ENCODE results near the gene STX8.

STX8 gene

DNA sequence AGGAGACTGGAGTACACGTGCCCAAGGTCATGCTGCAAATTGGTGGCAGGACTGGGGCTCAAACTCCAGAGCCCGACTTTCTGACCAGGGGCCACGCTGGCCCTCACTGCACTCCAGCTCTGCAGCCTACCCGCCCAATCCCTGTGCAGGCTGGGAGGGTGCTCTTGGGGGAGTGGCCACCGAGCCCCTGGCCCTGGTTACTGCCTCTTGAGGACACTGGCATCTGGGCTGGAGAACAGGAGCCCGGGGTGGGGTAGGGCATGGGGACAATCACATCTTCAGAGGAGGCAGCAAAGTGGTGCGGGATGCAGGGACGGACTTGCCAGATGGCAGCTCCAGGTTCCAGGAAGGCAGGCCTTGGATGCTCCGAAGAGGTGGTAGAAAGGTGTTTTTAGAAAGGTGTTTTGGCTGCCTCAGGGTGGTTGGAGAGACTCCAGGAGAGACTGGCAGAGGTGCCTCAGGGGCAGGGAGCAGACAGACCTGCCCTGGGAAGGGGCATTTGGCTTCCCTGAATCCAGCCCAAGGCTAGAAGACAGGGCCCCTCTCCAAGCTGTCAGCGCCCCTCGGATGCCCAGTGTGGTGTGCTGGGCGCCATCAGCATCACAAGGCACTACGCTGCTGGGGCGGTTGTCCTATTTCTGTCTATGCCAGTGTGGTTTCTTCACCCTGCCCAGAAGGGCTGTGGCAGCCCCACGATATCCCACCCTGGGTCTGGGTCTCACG is 333.7 kb downstream of the STX8 start:
- H3K27ac ChIP-seq (ENCODE audit: low read depth, low read length, severe bottlenecking) = no peak overlapping the region
- no peaks in the 10 kb centered on the region for H3K36me3 ChIP-seq (ENCODE audit: control insufficient read depth, insufficient read depth, low read length)
- peaks cover 10% of the 10 kb centered on the region for H3K4me1 ChIP-seq (ENCODE audit: control insufficient read depth, insufficient read depth, low read length, poor library complexity, severe bottlenecking)
- H3K9me3 ChIP-seq (ENCODE audit: control insufficient read depth, low read length) = no peaks in the 10 kb centered on the region
- 92 to 94% methylated on average over 13 of the region's 16 CpGs for WGBS, 2 experiments (ENCODE audit: insufficient coverage in 2 of 2)
- no peak overlapping the region for H3K4me3 ChIP-seq (ENCODE audit: extremely low read depth, insufficient read depth, low read length, poor library complexity, severe bottlenecking)

DNA sequence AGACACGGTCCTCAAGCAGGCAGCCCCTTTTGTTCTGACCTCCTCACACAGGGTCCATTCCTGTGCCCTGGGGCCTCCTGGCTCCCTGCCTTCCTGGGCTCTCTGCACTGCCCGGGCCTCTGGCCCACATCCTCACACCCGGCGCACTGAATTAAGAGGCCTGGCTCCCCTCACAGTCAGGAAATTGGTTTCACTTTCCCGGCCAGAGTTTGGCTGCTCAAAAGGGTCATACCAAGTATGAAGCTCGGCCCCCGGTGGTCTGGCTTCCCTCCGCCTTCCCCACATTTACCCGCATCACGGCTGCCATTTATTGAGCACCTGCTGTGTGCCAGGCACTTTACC is 334.3 kb downstream of the STX8 start:
- Histone ChIP-seq H3K4me3 (ENCODE audit: extremely low read depth, insufficient read depth, low read length, poor library complexity, severe bottlenecking) (no peak overlapping the region), H3K36me3 (ENCODE audit: control insufficient read depth, insufficient read depth, low read length) (no peaks in the 10 kb centered on the region), H3K27ac (ENCODE audit: low read depth, low read length, severe bottlenecking) (peak overlapping the region; percentile 23), H3K4me1 (ENCODE audit: control insufficient read depth, insufficient read depth, low read length, poor library complexity, severe bottlenecking) (peaks cover 10% of the 10 kb centered on the region), H3K9me3 (ENCODE audit: control insufficient read depth, low read length) (no peaks in the 10 kb centered on the region)
- 82 to 89% methylated on average over 9 to 10 of the region's 10 CpGs for WGBS, 2 experiments (ENCODE audit: insufficient coverage in 2 of 2)

DNA sequence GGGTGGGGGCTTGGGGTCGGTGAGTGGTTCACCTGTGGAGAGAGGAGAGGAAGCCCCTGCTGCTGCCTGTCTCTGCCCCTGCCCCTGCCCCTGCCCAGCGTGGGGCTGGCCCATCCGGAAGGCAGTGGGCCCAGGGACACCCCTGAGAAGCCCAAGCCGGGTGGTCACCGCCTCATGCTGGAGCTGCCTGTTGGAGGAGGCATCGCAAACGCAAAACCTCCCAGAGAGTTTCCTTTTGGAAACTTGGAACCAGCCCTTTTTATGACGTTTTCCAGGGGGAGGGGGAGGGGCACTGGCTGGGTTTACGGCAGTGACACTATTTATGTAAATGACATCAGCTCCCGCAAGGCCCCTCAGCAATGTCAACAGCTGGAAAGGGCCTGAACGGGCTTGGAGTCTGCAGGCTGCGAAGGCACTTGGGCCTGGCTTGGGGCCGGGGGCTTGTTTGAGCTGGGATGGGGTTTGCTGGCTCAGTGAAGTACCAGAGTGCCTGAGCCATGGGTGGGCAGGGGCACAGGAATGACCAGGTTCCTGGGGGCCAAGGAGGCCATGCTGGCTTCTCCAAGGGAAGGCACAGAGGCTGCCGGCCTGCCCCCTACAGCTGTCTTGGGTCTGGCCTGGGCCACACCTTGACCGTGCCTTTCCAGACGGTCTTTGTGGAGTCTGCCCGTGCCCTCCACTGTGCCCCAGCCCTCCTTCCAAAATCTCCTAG is 334.8 kb downstream of the STX8 start:
- Histone ChIP-seq H3K4me1 (ENCODE audit: control insufficient read depth, insufficient read depth, low read length, poor library complexity, severe bottlenecking) (peaks cover 10% of the 10 kb centered on the region), H3K9me3 (ENCODE audit: control insufficient read depth, low read length) (no peaks in the 10 kb centered on the region), H3K36me3 (ENCODE audit: control insufficient read depth, insufficient read depth, low read length) (no peaks in the 10 kb centered on the region), H3K27ac (ENCODE audit: low read depth, low read length, severe bottlenecking) (peak overlapping the region; percentile 67), H3K4me3 (ENCODE audit: extremely low read depth, insufficient read depth, low read length, poor library complexity, severe bottlenecking) (peak overlapping the region; percentile 33)
- WGBS, 2 experiments (ENCODE audit: insufficient coverage in 2 of 2) = 26 to 33% methylated on average over 16 to 17 of the region's 17 CpGs

DNA sequence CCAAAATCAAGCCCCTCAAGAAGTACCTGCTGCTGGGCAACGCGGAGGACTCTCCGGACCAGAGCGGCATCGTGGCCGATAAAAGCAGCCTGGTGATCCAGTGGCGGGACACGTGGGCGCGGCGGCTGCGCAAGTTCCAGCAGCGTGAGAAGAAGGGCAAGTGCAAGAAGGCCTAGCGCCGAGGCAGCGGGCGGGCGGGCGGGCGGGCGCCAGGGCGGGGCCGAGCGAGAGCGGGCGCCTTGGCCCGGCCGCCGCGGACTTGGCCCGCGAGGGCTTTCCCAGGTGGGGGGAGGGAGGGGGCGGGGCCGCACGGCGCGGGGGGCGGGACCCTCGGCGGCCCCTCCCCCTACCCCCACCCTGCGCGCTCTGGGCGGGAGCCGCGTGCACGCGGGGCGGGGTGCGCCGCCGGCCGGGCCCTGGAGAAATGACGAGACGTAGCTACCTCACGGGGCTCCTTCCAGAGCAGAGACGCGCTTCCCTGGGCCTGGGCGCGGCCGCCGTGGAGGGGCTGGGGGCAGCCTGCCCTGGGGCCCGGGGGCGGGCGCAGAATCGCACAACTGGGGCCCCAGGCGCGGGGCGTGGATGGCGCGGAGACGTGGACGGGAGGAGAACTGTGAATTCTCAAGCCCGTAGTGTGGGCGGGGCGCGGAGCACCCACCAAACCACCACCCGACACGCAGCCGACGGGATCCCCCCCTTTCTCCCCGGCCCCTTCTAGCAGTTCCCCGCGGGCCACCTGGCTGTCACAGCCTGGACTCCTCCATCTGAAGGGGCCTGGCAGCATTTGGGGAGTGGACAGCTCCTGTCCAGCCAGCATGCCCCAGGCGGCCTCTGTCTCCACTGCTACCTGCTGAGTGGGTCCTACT is 335.6 kb downstream of the STX8 start:
- H3K4me1 ChIP-seq (ENCODE audit: control insufficient read depth, insufficient read depth, low read length, poor library complexity, severe bottlenecking) = peaks cover 10% of the 10 kb centered on the region
- no peaks in the 10 kb centered on the region for H3K36me3 ChIP-seq (ENCODE audit: control insufficient read depth, insufficient read depth, low read length)
- peak overlapping the region; percentile 33 for H3K4me3 ChIP-seq (ENCODE audit: extremely low read depth, insufficient read depth, low read length, poor library complexity, severe bottlenecking)
- H3K9me3 ChIP-seq (ENCODE audit: control insufficient read depth, low read length) = no peaks in the 10 kb centered on the region
- H3K27ac ChIP-seq (ENCODE audit: low read depth, low read length, severe bottlenecking) = peak overlapping the region; percentile 67
- 7 to 10% methylated on average over 28 to 45 of the region's 84 CpGs for WGBS, 2 experiments (ENCODE audit: insufficient coverage in 2 of 2)

DNA sequence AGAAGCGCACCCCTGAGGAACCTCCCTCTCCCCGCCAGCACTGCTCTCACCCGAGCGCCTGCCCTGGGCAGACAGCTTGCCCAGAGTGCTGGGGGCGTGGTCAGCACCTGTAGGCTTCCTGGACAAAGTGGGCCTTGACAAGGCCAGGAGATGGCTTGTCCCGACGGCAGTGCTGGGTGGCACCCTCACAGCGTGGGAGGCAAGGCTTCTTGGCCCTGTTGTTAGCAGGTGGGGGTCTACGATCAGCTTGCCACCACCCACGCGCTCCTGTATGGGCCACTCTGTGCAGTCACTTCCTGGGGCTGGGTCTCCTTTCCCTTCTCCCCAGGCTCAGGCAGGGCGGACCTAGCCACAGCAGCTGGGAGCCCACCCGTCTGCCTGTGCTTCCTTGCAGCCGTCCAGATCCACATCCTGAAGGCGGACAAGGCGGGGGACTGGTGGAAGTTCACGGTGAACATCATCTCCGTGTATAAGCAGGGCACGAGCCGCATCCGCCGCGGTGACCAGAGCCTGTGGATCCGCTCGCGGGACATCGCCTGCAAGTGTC is 336.3 kb downstream of the STX8 start:
- H3K36me3 ChIP-seq (ENCODE audit: control insufficient read depth, insufficient read depth, low read length) = no peaks in the 10 kb centered on the region
- WGBS, 2 experiments (ENCODE audit: insufficient coverage in 2 of 2) = 46 to 51% methylated on average over 24 of the region's 27 CpGs
- H3K4me1 ChIP-seq (ENCODE audit: control insufficient read depth, insufficient read depth, low read length, poor library complexity, severe bottlenecking) = peaks cover 10% of the 10 kb centered on the region
- no peaks in the 10 kb centered on the region for H3K9me3 ChIP-seq (ENCODE audit: control insufficient read depth, low read length)
- no peak overlapping the region for H3K27ac ChIP-seq (ENCODE audit: low read depth, low read length, severe bottlenecking)
- peak overlapping the region; percentile 12 for H3K4me3 ChIP-seq (ENCODE audit: extremely low read depth, insufficient read depth, low read length, poor library complexity, severe bottlenecking)

DNA sequence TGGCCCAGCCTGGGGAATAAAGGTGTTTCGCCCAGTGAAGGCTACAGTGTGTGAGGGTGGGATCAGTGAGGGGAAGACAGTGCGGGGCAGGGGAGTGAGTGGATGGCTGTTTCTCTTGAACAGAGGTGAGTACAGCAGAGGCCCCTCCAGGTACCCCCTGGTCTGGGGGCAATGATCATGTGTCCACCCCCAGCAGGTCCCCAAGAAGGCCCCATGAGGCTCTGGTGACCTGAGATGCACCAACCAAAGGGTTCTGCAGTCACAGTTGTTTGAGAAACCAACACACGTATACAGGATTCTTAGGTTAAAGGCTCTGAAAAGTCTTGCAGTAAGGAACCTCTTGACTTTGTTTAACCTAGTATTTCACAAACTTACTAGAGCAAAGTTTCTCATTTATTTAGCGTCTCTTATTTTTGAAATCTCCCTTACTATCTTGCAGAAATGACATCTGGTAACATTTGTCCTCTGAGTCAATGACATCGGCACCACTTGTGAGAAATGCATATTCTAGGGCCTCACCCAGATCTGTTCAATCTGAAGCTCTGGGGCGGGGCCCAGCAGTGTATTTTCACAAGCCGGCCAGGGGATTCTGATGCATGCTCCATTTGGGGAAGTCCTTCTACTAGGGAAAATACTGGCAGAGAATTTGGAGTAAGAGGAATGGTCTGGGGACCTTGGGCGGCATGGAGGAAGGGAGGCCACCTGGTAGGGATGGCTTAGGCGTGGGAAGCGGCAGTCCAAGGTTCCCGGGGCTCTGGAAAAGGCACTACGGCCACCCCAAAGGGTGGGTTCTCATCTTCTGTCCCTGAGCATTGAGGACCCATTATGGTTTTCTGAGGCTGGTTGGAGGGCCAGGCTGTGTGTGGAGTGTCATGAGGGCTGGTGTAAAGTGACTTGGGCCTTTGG is 337.0 kb downstream of the STX8 start:
- no peaks in the 10 kb centered on the region for H3K36me3 ChIP-seq (ENCODE audit: control insufficient read depth, insufficient read depth, low read length)
- no peaks in the 10 kb centered on the region for H3K9me3 ChIP-seq (ENCODE audit: control insufficient read depth, low read length)
- H3K27ac ChIP-seq (ENCODE audit: low read depth, low read length, severe bottlenecking) = no peak overlapping the region
- H3K4me1 ChIP-seq (ENCODE audit: control insufficient read depth, insufficient read depth, low read length, poor library complexity, severe bottlenecking) = peaks cover 10% of the 10 kb centered on the region
- WGBS, 2 experiments (ENCODE audit: insufficient coverage in 2 of 2) = 88 to 94% methylated on average over 11 to 12 of the region's 12 CpGs
- no peak overlapping the region for H3K4me3 ChIP-seq (ENCODE audit: extremely low read depth, insufficient read depth, low read length, poor library complexity, severe bottlenecking)

DNA sequence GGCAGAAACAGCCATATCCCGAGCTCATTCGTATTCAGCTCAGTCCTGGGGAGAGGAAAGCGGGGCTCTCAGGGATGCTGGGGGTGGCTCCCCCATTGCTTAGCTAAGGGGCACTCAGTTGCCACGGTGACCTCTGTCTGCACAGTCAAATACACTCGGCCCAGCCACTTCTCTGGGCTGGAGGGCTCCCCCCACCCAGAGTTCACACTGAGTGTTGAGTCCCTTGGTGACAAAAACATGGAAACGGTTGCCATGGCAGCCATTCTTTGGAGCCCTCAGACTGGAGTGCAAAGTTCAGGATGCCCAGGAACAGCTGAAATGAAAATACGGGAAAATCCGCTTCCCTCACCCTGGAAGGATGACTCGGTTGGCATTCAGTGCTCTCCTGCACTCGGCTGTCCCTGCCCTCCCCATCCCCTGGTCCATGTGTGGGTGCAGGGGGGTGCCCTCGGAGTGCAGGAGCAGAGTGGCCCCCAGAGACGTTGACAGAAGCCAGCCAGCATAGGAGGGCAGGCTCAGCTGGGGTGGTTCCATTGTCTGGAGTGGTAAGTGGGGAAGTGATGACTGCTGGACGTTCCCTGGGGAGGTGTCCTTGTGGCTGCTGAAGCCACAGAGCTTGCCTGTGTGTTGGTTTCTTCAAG is 337.8 kb downstream of the STX8 start:
- H3K9me3 ChIP-seq (ENCODE audit: control insufficient read depth, low read length) = no peaks in the 10 kb centered on the region
- 83 to 93% methylated on average over 10 to 11 of the region's 13 CpGs for WGBS, 2 experiments (ENCODE audit: insufficient coverage in 2 of 2)
- H3K4me1 ChIP-seq (ENCODE audit: control insufficient read depth, insufficient read depth, low read length, poor library complexity, severe bottlenecking) = peaks cover 10% of the 10 kb centered on the region
- H3K27ac ChIP-seq (ENCODE audit: low read depth, low read length, severe bottlenecking) = no peak overlapping the region
- H3K4me3 ChIP-seq (ENCODE audit: extremely low read depth, insufficient read depth, low read length, poor library complexity, severe bottlenecking) = no peak overlapping the region
- no peaks in the 10 kb centered on the region for H3K36me3 ChIP-seq (ENCODE audit: control insufficient read depth, insufficient read depth, low read length)

DNA sequence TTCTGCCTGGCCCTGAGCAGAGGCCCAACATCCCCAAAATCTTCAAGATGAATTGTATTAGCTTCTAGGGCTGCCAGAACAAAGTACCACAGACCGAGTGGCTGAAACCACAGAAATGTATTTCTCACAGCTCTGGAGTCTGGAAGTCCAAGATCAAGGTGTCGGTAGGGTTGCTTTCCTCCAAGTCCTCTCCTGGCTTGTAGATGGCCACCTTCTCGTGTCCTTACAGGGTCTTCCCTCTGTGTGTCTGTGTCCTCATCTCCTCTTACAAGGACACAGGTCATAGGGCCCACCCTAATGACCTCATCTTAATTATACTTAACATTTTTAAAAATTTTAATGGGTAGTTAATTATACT is 338.6 kb downstream of the STX8 start:
- 91 to 94% methylated on average over 2 of the region's 3 CpGs for WGBS, 2 experiments (ENCODE audit: insufficient coverage in 2 of 2)
- Histone ChIP-seq H3K27ac (ENCODE audit: low read depth, low read length, severe bottlenecking) (no peak overlapping the region), H3K4me1 (ENCODE audit: control insufficient read depth, insufficient read depth, low read length, poor library complexity, severe bottlenecking) (peaks cover 10% of the 10 kb centered on the region), H3K36me3 (ENCODE audit: control insufficient read depth, insufficient read depth, low read length) (no peaks in the 10 kb centered on the region), H3K9me3 (ENCODE audit: control insufficient read depth, low read length) (no peaks in the 10 kb centered on the region), H3K4me3 (ENCODE audit: extremely low read depth, insufficient read depth, low read length, poor library complexity, severe bottlenecking) (no peak overlapping the region)

DNA sequence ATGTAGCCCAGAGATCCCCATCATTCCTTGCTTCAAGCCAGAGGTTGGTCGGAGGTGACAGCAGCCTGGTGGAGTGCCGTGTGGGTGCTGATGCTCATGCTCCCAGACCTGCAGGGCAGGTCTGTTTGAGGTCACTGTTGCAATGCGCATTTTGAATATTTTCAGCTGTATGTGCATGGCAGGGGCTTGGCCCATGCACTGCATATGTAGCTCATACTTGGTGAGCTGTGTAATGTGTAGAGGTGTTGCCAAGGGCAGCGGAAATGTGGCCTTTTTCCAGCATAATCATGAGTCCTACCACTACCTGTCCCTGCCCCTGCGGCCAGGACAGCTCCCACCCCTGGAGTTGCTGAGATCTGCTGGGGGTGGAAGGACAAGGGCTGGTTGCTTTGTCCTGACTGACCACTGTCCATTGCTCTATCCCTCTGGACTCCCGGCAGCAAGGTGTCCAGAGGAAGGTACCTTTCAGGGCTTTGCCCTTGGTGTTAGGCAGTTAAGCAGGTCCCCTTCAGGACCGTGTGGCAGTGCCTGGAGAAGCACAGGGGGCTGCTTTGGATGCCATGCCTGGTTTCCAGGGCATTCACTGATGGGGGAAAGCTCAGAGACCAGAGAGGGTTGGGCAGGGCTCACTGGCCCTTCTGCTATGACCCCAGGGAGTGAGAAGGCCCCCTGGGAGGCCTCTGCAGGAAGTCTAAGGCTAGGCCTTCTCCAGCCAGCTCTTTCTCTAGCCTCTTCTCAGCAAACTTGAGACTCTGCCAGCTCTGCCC is 339.2 kb downstream of the STX8 start:
- peaks cover 10% of the 10 kb centered on the region for H3K4me1 ChIP-seq (ENCODE audit: control insufficient read depth, insufficient read depth, low read length, poor library complexity, severe bottlenecking)
- no peak overlapping the region for H3K4me3 ChIP-seq (ENCODE audit: extremely low read depth, insufficient read depth, low read length, poor library complexity, severe bottlenecking)
- WGBS, 2 experiments (ENCODE audit: insufficient coverage in 2 of 2) = 85 to 86% methylated on average over 5 to 6 of the region's 7 CpGs
- no peak overlapping the region for H3K27ac ChIP-seq (ENCODE audit: low read depth, low read length, severe bottlenecking)
- H3K36me3 ChIP-seq (ENCODE audit: control insufficient read depth, insufficient read depth, low read length) = no peaks in the 10 kb centered on the region
- H3K9me3 ChIP-seq (ENCODE audit: control insufficient read depth, low read length) = no peaks in the 10 kb centered on the region
